K562 (cell line): ENCODE results near the gene SPATA2L. TPM values are rescaled to one million over a fixed set of nuclear protein-coding genes. Genes with fewer than 3 reads are reported as not detected.

Experiments
- ARHGAP35 ChIP-seq: fragments of 450-650 bp; IDR thresholded peaks from 2 replicates; pipeline ENCODE4 v1.6.1; 2018; ENCODE audit not compliant: partially characterized antibody
- CHD1 ChIP-seq: fragments of 200-600 bp; sonication (generic); IDR thresholded peaks from one replicate; pipeline ENCODE4 v1.6.1; 2012; ENCODE audit warnings: mild to moderate bottlenecking, moderate library complexity, low read length, inconsistent platforms
- COPS2 ChIP-seq: fragments of 450-650 bp; conservative IDR thresholded peaks from 2 replicates; pipeline ENCODE4 v1.6.1; 2016; ENCODE audit warnings: mild to moderate bottlenecking, moderate library complexity
- CREBBP ChIP-seq: IDR thresholded peaks from one replicate; pipeline ENCODE4 v1.6.1; 2012; ENCODE audit warnings: low read depth, mild to moderate bottlenecking, control low read depth, inconsistent platforms, low read length
- ELF2 ChIP-seq: fragments of 250-450 bp; sonication (Bioruptor Pico); IDR thresholded peaks from 2 replicates; pipeline ENCODE4 v1.5.0; 2021; ENCODE audit warnings: mild to moderate bottlenecking
- EP300 ChIP-seq: IDR thresholded peaks from 2 replicates; pipeline ENCODE4 v1.6.1; 2012; ENCODE audit warnings: low read length, improper control_type of control experiment
- FOS ChIP-seq: IDR thresholded peaks from 3 replicates; pipeline ENCODE4 v1.6.1; 2011; ENCODE audit not compliant: insufficient read length; ENCODE audit errors: extremely low read depth
- NFIX ChIP-seq: fragments of 250-450 bp; sonication (Bioruptor Pico); IDR thresholded peaks from 2 replicates; pipeline ENCODE4 v1.4.0; 2020; ENCODE audit warnings: low read depth, mild to moderate bottlenecking, moderate library complexity
- RB1 ChIP-seq: fragments of 450-650 bp; IDR thresholded peaks from 2 replicates; pipeline ENCODE4 v1.6.1; 2017; ENCODE audit warnings: low read depth, mild to moderate bottlenecking
- TAF9B ChIP-seq: fragments of 450-650 bp; IDR thresholded peaks from 2 replicates; pipeline ENCODE4 v1.6.1; 2018; ENCODE audit warnings: mild to moderate bottlenecking; ENCODE audit not compliant: partially characterized antibody
- TAL1 ChIP-seq: fragments of 450-650 bp; IDR thresholded peaks from 2 replicates; pipeline ENCODE4 v1.6.1; 2016; ENCODE audit warnings: mild to moderate bottlenecking
- TRIM28 ChIP-seq: fragments of 450-650 bp; IDR thresholded peaks from 2 replicates; pipeline ENCODE4 v1.6.1; 2017
- ZNF175 ChIP-seq: fragments of 200-800 bp; sonication (Bioruptor generic); IDR thresholded peaks from 2 replicates; pipeline ENCODE4 v1.6.1; 2016; ENCODE audit warnings: low read depth, mild to moderate bottlenecking, missing genetic modification characterization, missing compliant biosample characterization
- ZSCAN29 ChIP-seq: fragments of 450-650 bp; IDR thresholded peaks from 2 replicates; pipeline ENCODE4 v1.6.1; 2017
- polyA plus RNA-seq, 8 experiments: library from polyadenylated mRNA; depleted of rRNA in 4 of 8; stranded (reverse) in 5 of 8; unstranded in 3 of 8; fragments of >200 nt; fragmentation: Nextera tagmentation in 2 of 8; fragmentation: Illumina TruSeq in 1 of 8; extraction: Ambion mirVana in 2 of 8; extraction: Trizol in 1 of 8; gene quantifications; 2 replicates each; pipeline versions ENCODE4 v1.2.1 to v1.2.3, GENCODE V29; 2011 to 2014; ENCODE audit warnings: inconsistent platforms in 1 of 8, missing spikeins in 1 of 8
- total RNA-seq, 7 experiments: library from RNA; depleted of rRNA in 6 of 7; stranded (reverse); fragments of >200 nt in 6 of 7; fragmentation: Illumina TruSeq in 2 of 7; extraction: Trizol in 2 of 7; gene quantifications; 2 replicates each; pipeline versions ENCODE4 v1.2.1 to v1.2.3, GENCODE V29; 2011 to 2021; ENCODE audit warnings: low replicate concordance in 1 of 7
- TF ChIP-seq, protein P1 (sequence below), 2 experiments: fragments of 450-650 bp in 1 of 2; sonication (generic) in 1 of 2; formaldehyde crosslinking in 1 of 2; IDR thresholded peaks in 1 of 2; conservative IDR thresholded peaks in 1 of 2; 2 replicates each; pipeline versions ENCODE4 v1.6.1 to v1.8.1; 2016 to 2023; ENCODE audit warnings: mild to moderate bottlenecking in 2 of 2, moderate library complexity in 2 of 2, inconsistent platforms in 1 of 2, missing genetic modification reagents in 1 of 2
- TF ChIP-seq, protein P2 (sequence below): fragments of 450-650 bp; IDR thresholded peaks from 2 replicates; pipeline ENCODE4 v1.6.1; 2017; ENCODE audit warnings: mild to moderate bottlenecking, moderate library complexity
- TF ChIP-seq, protein P3 (sequence below): IDR thresholded peaks from 3 replicates; pipeline ENCODE4 v1.6.1; 2011; ENCODE audit warnings: borderline replicate concordance, mild to moderate bottlenecking, moderate library complexity; ENCODE audit not compliant: insufficient read length; ENCODE audit errors: extremely low read depth
- TF ChIP-seq, protein P4 (sequence below): sonication (generic); formaldehyde crosslinking; IDR thresholded peaks from 2 replicates; pipeline ENCODE4 v1.9.0; 2022; ENCODE audit warnings: mild to moderate bottlenecking, missing genetic modification reagents

Gene SPATA2L
- total and polyA plus RNA-seq, 9 of the 15 experiments (the other 6 are each of a cell fraction or from before 2014, with no cell fraction given), result 0.13 to 19.2 (median 4.8) TPM; not detected in 1

DNA sequence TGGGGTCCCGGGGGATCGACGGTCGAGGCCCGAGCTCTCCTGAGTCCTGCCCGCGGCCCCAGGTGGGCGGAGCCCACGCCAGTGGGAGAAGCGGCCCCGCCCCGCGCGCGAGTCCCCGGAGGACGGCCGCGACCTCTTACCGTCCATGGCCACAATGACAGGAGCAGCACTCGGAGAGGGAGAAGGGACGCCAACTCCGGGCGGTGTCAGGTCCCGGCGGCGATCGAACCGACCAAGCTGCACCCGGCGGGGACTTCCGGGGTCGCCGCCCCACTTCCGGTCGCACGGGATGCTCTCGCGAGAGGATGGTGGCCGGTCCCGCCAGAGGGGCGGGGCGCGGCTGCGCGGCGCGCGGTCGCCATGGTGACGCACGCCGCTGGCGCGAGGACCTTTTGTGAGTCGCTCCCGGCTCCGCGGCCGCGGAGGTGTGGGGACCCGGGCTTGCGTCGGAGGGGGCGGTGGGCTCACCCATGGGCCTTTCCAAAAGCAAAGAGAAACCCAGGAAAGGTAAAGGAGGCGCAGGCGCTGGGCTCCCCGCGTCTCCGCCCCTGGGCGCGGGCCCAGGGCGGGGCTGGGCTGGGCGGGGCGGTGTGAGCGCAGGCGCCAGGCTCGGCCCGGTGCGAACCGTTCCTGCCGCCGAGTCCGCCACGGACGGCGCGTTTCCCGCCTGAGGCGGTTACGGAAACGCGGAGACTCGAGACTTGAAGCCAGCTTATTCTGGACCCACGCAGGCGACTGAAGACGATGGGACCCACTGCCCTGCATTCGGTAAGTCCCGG lies 43.9 kb downstream of the SPATA2L start, which contains the start of the genes CHMP1A and SPATA33 (continued):
- TF ChIP-seq ARHGAP35 (no peak), ZSCAN29 (no peak), COPS2 (no peak), FOS (no peak), ZNF175 (CRISPR knock-in tag) (no peak), ELF2 (CRISPR knock-in tag) (peak; percentile 97), EP300 (no peak), CREBBP (no peak), TAF9B (no peak), RB1 (peak; percentile 84), TAL1 (no peak), NFIX (CRISPR knock-in tag) (no peak), CHD1 (no peak), TRIM28 (no peak)
- TF ChIP-seq, protein P1, sequence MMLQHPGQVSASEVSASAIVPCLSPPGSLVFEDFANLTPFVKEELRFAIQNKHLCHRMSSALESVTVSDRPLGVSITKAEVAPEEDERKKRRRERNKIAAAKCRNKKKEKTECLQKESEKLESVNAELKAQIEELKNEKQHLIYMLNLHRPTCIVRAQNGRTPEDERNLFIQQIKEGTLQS (IDR thresholded peaks at IDR 0.05), result no peak
- TF ChIP-seq, protein P1 (CRISPR knock-in tag; conservative IDR thresholded peaks at IDR 0.05), result no peak
- TF ChIP-seq, protein P2, sequence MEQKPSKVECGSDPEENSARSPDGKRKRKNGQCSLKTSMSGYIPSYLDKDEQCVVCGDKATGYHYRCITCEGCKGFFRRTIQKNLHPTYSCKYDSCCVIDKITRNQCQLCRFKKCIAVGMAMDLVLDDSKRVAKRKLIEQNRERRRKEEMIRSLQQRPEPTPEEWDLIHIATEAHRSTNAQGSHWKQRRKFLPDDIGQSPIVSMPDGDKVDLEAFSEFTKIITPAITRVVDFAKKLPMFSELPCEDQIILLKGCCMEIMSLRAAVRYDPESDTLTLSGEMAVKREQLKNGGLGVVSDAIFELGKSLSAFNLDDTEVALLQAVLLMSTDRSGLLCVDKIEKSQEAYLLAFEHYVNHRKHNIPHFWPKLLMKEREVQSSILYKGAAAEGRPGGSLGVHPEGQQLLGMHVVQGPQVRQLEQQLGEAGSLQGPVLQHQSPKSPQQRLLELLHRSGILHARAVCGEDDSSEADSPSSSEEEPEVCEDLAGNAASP, result no peak
- TF ChIP-seq, protein P3, sequence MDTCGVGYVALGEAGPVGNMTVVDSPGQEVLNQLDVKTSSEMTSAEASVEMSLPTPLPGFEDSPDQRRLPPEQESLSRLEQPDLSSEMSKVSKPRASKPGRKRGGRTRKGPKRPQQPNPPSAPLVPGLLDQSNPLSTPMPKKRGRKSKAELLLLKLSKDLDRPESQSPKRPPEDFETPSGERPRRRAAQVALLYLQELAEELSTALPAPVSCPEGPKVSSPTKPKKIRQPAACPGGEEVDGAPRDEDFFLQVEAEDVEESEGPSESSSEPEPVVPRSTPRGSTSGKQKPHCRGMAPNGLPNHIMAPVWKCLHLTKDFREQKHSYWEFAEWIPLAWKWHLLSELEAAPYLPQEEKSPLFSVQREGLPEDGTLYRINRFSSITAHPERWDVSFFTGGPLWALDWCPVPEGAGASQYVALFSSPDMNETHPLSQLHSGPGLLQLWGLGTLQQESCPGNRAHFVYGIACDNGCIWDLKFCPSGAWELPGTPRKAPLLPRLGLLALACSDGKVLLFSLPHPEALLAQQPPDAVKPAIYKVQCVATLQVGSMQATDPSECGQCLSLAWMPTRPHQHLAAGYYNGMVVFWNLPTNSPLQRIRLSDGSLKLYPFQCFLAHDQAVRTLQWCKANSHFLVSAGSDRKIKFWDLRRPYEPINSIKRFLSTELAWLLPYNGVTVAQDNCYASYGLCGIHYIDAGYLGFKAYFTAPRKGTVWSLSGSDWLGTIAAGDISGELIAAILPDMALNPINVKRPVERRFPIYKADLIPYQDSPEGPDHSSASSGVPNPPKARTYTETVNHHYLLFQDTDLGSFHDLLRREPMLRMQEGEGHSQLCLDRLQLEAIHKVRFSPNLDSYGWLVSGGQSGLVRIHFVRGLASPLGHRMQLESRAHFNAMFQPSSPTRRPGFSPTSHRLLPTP, result no peak
- TF ChIP-seq, protein P4, sequence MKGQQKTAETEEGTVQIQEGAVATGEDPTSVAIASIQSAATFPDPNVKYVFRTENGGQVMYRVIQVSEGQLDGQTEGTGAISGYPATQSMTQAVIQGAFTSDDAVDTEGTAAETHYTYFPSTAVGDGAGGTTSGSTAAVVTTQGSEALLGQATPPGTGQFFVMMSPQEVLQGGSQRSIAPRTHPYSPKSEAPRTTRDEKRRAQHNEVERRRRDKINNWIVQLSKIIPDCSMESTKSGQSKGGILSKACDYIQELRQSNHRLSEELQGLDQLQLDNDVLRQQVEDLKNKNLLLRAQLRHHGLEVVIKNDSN (CRISPR knock-in tag), result 0 out of 2 replicates have a peak, but pooled peaks have one; percentile 29
